ENCODE data around the gene PDGFA. TPM values are rescaled to one million over a fixed set of nuclear protein-coding genes. Genes with fewer than 3 reads are reported as not detected.

The PDGFA gene
- total and polyA plus RNA-seq, 2 experiments from 2014 or later: 35.6 to 43.1 TPM

DNA sequence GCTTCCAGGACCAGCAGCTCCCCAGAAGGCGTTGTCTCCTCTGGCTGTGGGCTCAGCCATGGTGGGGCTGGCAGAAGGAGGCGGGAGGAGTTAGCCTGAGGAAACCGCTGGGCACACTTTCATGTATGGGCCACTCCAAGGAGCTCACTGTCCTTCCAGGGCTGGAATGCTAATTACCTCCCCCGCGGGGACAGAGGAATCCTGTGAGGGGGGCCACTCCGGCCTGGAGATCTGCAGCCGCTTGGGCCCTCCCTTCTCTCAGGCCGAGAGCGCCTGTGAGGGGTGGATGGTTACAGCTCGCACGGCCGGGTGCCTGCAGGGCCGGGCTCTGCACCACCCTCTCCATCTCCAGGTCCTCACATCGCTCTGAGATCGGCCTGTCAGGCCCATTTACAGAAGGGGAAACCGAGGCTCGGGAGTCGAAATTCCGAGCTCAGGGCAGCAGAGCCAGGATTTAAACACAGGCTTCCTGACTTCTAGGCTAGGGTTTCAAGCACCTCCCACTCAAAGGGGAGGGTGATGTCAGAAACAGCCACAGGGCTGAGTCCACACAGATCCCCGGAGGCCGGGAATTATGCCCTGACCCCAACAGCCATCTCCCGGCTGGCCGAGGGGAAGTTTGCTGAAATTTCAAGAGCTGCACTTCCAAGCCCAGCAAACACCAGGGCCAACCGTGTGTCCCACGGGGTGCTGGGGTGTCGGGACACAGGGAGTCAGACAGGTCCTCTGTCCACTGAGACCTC lies 59.1 kb downstream of the PDGFA start (continued):
- TF ChIP-seq, protein P1, sequence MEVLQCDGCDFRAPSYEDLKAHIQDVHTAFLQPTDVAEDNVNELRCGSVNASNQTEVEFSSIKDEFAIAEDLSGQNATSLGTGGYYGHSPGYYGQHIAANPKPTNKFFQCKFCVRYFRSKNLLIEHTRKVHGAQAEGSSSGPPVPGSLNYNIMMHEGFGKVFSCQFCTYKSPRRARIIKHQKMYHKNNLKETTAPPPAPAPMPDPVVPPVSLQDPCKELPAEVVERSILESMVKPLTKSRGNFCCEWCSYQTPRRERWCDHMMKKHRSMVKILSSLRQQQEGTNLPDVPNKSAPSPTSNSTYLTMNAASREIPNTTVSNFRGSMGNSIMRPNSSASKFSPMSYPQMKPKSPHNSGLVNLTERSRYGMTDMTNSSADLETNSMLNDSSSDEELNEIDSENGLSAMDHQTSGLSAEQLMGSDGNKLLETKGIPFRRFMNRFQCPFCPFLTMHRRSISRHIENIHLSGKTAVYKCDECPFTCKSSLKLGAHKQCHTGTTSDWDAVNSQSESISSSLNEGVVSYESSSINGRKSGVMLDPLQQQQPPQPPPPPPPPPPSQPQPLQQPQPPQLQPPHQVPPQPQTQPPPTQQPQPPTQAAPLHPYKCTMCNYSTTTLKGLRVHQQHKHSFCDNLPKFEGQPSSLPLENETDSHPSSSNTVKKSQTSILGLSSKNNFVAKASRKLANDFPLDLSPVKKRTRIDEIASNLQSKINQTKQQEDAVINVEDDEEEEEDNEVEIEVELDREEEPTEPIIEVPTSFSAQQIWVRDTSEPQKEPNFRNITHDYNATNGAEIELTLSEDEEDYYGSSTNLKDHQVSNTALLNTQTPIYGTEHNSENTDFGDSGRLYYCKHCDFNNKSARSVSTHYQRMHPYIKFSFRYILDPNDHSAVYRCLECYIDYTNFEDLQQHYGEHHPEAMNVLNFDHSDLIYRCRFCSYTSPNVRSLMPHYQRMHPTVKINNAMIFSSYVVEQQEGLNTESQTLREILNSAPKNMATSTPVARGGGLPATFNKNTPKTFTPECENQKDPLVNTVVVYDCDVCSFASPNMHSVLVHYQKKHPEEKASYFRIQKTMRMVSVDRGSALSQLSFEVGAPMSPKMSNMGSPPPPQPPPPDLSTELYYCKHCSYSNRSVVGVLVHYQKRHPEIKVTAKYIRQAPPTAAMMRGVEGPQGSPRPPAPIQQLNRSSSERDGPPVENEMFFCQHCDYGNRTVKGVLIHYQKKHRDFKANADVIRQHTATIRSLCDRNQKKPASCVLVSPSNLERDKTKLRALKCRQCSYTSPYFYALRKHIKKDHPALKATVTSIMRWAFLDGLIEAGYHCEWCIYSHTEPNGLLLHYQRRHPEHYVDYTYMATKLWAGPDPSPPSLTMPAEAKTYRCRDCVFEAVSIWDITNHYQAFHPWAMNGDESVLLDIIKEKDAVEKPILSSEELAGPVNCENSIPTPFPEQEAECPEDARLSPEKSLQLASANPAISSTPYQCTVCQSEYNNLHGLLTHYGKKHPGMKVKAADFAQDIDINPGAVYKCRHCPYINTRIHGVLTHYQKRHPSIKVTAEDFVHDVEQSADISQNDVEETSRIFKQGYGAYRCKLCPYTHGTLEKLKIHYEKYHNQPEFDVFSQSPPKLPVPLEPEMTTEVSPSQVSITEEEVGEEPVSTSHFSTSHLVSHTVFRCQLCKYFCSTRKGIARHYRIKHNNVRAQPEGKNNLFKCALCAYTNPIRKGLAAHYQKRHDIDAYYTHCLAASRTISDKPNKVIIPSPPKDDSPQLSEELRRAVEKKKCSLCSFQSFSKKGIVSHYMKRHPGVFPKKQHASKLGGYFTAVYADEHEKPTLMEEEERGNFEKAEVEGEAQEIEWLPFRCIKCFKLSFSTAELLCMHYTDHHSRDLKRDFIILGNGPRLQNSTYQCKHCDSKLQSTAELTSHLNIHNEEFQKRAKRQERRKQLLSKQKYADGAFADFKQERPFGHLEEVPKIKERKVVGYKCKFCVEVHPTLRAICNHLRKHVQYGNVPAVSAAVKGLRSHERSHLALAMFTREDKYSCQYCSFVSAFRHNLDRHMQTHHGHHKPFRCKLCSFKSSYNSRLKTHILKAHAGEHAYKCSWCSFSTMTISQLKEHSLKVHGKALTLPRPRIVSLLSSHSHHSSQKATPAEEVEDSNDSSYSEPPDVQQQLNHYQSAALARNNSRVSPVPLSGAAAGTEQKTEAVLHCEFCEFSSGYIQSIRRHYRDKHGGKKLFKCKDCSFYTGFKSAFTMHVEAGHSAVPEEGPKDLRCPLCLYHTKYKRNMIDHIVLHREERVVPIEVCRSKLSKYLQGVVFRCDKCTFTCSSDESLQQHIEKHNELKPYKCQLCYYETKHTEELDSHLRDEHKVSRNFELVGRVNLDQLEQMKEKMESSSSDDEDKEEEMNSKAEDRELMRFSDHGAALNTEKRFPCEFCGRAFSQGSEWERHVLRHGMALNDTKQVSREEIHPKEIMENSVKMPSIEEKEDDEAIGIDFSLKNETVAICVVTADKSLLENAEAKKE (CRISPR knock-in tag; IDR thresholded peaks at IDR 0.05): no peak
- no peak for TF ChIP-seq STAT1 (IDR thresholded peaks at IDR 0.05; ENCODE audit: unreplicated experiment)

DNA sequence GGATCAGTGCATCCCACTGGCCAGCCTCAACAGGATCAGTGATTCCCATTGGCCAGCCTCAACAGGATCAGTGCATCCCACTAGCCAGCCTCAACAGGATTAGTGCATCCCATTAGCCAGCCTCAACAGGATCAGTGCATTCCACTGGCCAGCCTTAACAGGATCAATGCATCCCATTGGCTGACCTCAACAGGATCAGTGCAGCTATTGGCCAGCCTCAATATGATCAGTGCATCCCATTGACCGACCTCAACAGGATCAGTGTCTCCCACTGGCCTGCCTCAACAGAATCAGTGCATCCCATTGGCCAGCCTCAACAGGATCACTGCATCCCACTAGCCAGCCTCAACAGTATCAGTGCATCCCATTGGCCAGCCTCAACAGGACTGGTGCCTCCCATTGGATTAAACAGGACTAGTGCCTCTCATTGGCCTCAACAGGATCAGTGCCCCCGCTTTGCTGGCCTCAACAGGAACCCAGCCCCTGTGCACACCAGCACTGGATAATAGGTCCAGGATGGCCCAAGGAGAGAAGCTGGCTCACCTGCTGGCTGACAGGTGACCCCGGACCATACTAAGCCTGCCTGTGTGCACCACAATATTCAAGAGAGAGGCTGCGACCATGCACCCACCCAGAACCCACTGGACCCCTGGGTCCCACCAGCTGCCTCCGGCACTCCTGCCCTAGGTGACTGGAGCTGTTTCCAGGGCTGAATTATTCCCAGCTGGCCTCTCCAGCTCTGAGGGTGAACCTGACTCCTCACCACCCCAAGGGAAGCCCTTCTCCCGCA lies 59.9 kb downstream of the PDGFA start:
- Histone ChIP-seq H3K4me2 (no peak overlapping the region), H2AFZ (no peak overlapping the region), H3K9me2 (ENCODE audit: insufficient read depth) (no peaks in the 10 kb centered on the region), H3F3A (replicated peaks; ENCODE audit: low read depth) (no peaks in the 10 kb centered on the region), H4K20me1 (replicated peaks; ENCODE audit: insufficient read depth) (no peaks in the 10 kb centered on the region), H3K79me2 (replicated peaks; ENCODE audit: insufficient read depth) (no peaks in the 10 kb centered on the region), H3K27me3 (ENCODE audit: insufficient read depth) (no peaks in the 10 kb centered on the region), H3K4me1 (ENCODE audit: insufficient read depth) (no peaks in the 10 kb centered on the region), H3K4me3 (no peak overlapping the region), H3K36me3 (ENCODE audit: insufficient read depth) (no peaks in the 10 kb centered on the region), H3K27ac (ENCODE audit: low read depth) (no peak overlapping the region)
- H3K36me3 Mint-ChIP-seq (ENCODE audit: low read depth): no peaks in the 10 kb centered on the region
- ATAC-seq (no peak), DNase-seq (ENCODE audit: low spot score) (no peak)
- peaks cover 21% of the 10 kb centered on the region for H3K4me1 Mint-ChIP-seq
- no peak overlapping the region for H3K27ac Mint-ChIP-seq
- no peaks in the 10 kb centered on the region for H3K9me3 Mint-ChIP-seq
- H3K27me3 Mint-ChIP-seq (ENCODE audit: insufficient read depth, low read depth, poor library complexity): peaks cover 9% of the 10 kb centered on the region
- no peak overlapping the region for H3K4me3 Mint-ChIP-seq
- TF ChIP-seq, protein P2, sequence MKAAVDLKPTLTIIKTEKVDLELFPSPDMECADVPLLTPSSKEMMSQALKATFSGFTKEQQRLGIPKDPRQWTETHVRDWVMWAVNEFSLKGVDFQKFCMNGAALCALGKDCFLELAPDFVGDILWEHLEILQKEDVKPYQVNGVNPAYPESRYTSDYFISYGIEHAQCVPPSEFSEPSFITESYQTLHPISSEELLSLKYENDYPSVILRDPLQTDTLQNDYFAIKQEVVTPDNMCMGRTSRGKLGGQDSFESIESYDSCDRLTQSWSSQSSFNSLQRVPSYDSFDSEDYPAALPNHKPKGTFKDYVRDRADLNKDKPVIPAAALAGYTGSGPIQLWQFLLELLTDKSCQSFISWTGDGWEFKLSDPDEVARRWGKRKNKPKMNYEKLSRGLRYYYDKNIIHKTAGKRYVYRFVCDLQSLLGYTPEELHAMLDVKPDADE (IDR thresholded peaks at IDR 0.05): no peak
- TF ChIP-seq EZH2 (IDR thresholded peaks at IDR 0.05; ENCODE audit: low read depth, unreplicated experiment) (no peak), CREB1 (CRISPR knock-in tag; IDR thresholded peaks at IDR 0.05; ENCODE audit: low read depth) (no peak), ZNF114 (CRISPR knock-in tag; IDR thresholded peaks at IDR 0.05) (no peak), ZNF331 (CRISPR knock-in tag; IDR thresholded peaks at IDR 0.05; ENCODE audit: low read depth) (no peak), JUNB (IDR thresholded peaks at IDR 0.05; ENCODE audit: unreplicated experiment) (no peak), STAT1 (IDR thresholded peaks at IDR 0.05; ENCODE audit: unreplicated experiment) (no peak)
- TF ChIP-seq, protein P3, sequence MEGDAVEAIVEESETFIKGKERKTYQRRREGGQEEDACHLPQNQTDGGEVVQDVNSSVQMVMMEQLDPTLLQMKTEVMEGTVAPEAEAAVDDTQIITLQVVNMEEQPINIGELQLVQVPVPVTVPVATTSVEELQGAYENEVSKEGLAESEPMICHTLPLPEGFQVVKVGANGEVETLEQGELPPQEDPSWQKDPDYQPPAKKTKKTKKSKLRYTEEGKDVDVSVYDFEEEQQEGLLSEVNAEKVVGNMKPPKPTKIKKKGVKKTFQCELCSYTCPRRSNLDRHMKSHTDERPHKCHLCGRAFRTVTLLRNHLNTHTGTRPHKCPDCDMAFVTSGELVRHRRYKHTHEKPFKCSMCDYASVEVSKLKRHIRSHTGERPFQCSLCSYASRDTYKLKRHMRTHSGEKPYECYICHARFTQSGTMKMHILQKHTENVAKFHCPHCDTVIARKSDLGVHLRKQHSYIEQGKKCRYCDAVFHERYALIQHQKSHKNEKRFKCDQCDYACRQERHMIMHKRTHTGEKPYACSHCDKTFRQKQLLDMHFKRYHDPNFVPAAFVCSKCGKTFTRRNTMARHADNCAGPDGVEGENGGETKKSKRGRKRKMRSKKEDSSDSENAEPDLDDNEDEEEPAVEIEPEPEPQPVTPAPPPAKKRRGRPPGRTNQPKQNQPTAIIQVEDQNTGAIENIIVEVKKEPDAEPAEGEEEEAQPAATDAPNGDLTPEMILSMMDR (conservative IDR thresholded peaks at IDR 0.05; ENCODE audit: low read depth in 2 of 2): no peak
- TF ChIP-seq, protein P4, sequence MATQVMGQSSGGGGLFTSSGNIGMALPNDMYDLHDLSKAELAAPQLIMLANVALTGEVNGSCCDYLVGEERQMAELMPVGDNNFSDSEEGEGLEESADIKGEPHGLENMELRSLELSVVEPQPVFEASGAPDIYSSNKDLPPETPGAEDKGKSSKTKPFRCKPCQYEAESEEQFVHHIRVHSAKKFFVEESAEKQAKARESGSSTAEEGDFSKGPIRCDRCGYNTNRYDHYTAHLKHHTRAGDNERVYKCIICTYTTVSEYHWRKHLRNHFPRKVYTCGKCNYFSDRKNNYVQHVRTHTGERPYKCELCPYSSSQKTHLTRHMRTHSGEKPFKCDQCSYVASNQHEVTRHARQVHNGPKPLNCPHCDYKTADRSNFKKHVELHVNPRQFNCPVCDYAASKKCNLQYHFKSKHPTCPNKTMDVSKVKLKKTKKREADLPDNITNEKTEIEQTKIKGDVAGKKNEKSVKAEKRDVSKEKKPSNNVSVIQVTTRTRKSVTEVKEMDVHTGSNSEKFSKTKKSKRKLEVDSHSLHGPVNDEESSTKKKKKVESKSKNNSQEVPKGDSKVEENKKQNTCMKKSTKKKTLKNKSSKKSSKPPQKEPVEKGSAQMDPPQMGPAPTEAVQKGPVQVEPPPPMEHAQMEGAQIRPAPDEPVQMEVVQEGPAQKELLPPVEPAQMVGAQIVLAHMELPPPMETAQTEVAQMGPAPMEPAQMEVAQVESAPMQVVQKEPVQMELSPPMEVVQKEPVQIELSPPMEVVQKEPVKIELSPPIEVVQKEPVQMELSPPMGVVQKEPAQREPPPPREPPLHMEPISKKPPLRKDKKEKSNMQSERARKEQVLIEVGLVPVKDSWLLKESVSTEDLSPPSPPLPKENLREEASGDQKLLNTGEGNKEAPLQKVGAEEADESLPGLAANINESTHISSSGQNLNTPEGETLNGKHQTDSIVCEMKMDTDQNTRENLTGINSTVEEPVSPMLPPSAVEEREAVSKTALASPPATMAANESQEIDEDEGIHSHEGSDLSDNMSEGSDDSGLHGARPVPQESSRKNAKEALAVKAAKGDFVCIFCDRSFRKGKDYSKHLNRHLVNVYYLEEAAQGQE (IDR thresholded peaks at IDR 0.05; ENCODE audit: unreplicated experiment): no peak

Measured in GM23338 (cell line).